B cell (primary cell): ENCODE data around the gene TSSK2. TPM values are rescaled to one million over a fixed set of nuclear protein-coding genes. Genes with fewer than 3 reads are reported as not detected.

Experiments
- ATAC-seq: fragments of 200-7000 bp; cut with Tn5 transposase; one replicate; pipeline ENCODE4 v1.10.0; 2021; ENCODE audit warnings: low read depth, mild to moderate bottlenecking, moderate number of reproducible peaks, moderate library complexity
- CTCF ChIA-PET: fragments of 350-600 bp; sonication (Branson Sonifier 250); formaldehyde crosslinking; loops from one replicate; lab custom pipeline; 2021; ENCODE audit warnings: antibody characterized with exemption, inconsistent platforms; lab: Charles Lee
- POLR2A ChIA-PET: fragments of 350-600 bp; sonication (Branson Sonifier 250); formaldehyde crosslinking; loops from one replicate; lab custom pipeline; 2021; ENCODE audit warnings: antibody characterized with exemption; lab: Charles Lee
- DNase-seq: peaks from one replicate; pipeline ENCODE4 v3.0.0; 2013
- H2AFZ ChIP-seq: 2 replicates; pipeline ENCODE4 v1.6.1; 2012; ENCODE audit warnings: mild to moderate bottlenecking, low read depth, low read length; ENCODE audit not compliant: insufficient read depth, poor library complexity, severe bottlenecking
- H3K27ac ChIP-seq, 2 donors: 1 replicate in 1 of 2; 2 replicates in 1 of 2; pipeline ENCODE4 v1.5.1; 2012 to 2013; ENCODE audit warnings: low read length in 2 of 2, mild to moderate bottlenecking in 2 of 2, moderate library complexity in 1 of 2
- H3K27me3 ChIP-seq, 4 experiments: fragments of 200-600 bp in 1 of 4; sonication (generic) in 1 of 4; replicated peaks in 1 of 4; 1 replicate in 2 of 4; 2 replicates in 2 of 4; pipeline versions ENCODE4 v1.6.1 to v1.7.0; 2013 to 2016; ENCODE audit warnings: low read length in 3 of 4, mild to moderate bottlenecking in 2 of 4, mixed read lengths in 1 of 4, moderate library complexity in 1 of 4; ENCODE audit not compliant: insufficient read depth in 4 of 4, control insufficient read depth in 3 of 4; ENCODE audit errors: control extremely low read depth in 1 of 4
- H3K36me3 ChIP-seq, 2 experiments: replicated peaks in 1 of 2; 1 replicate in 1 of 2; 2 replicates in 1 of 2; pipeline versions ENCODE4 v1.6.1 to v1.7.1; 2013; ENCODE audit warnings: low read length in 1 of 2; ENCODE audit not compliant: insufficient read depth in 2 of 2, control insufficient read depth in 1 of 2; ENCODE audit errors: control extremely low read depth in 1 of 2, extremely low read depth in 1 of 2
- H3K4me1 ChIP-seq, 2 donors: fragments of 200-600 bp in 1 of 2; sonication (generic) in 1 of 2; 1 replicate in 1 of 2; 2 replicates in 1 of 2; pipeline versions ENCODE4 v1.5.1 to v1.6.1; 2013 to 2017; ENCODE audit warnings: low read length in 2 of 2; ENCODE audit not compliant: control insufficient read depth in 2 of 2, insufficient read depth in 2 of 2
- H3K4me2 ChIP-seq: replicated peaks from 2 replicates; pipeline ENCODE3; 2012; ENCODE audit warnings: mild to moderate bottlenecking, low read depth, low read length; ENCODE audit not compliant: poor library complexity, severe bottlenecking
- H3K4me3 ChIP-seq, 5 experiments: fragments of 200-600 bp in 1 of 5; sonication (generic) in 1 of 5; 1 replicate in 3 of 5; 2 replicates in 2 of 5; pipeline versions ENCODE4 v1.5.1 to v1.7.0; 2011 to 2016; ENCODE audit warnings: low read length in 4 of 5, mild to moderate bottlenecking in 4 of 5, low read depth in 2 of 5, control low read depth in 1 of 5, moderate library complexity in 1 of 5; ENCODE audit not compliant: insufficient read depth in 1 of 5; ENCODE audit errors: control extremely low read depth in 1 of 5, extremely low read depth in 1 of 5
- H3K79me2 ChIP-seq: fragments of 200-600 bp; sonication (generic); one replicate; pipeline ENCODE4 v1.6.0; 2016; ENCODE audit warnings: low read length; ENCODE audit not compliant: control insufficient read depth, insufficient read depth
- H3K9ac ChIP-seq: fragments of 200-600 bp; sonication (generic); 2 replicates; pipeline ENCODE4 v1.6.1; 2017; ENCODE audit warnings: mild to moderate bottlenecking, low read length, moderate library complexity
- H3K9me3 ChIP-seq, 3 donors: one replicate each; pipeline versions ENCODE4 v1.6.1 to v1.7.1; 2013; ENCODE audit warnings: low read length in 2 of 3; ENCODE audit not compliant: control insufficient read depth in 2 of 3, insufficient read depth in 1 of 3; ENCODE audit errors: control extremely low read depth in 1 of 3
- H4K20me1 ChIP-seq: 2 replicates; pipeline ENCODE4 v1.6.0; 2012; ENCODE audit warnings: mild to moderate bottlenecking, low read length; ENCODE audit not compliant: insufficient read depth, control insufficient read depth, poor library complexity, severe bottlenecking
- H3K27ac Mint-ChIP-seq: one replicate; pipeline ENCODE4 v1.8.0; 2021; ENCODE audit warnings: mixed read lengths
- H3K27me3 Mint-ChIP-seq: one replicate; pipeline ENCODE4 v1.8.0; 2021; ENCODE audit warnings: mixed read lengths
- H3K4me1 Mint-ChIP-seq: one replicate; pipeline ENCODE4 v1.8.0; 2021; ENCODE audit warnings: mixed read lengths
- H3K4me3 Mint-ChIP-seq: one replicate; pipeline ENCODE4 v1.8.0; 2021; ENCODE audit warnings: mixed read lengths
- H3K9me3 Mint-ChIP-seq: one replicate; pipeline ENCODE4 v1.8.0; 2022; ENCODE audit warnings: mixed read lengths; ENCODE audit not compliant: insufficient read depth
- CTCF ChIP-seq: fragments of 200-600 bp; IDR thresholded peaks from one replicate; pipeline ENCODE4 v1.8.0; 2022; ENCODE audit warnings: antibody characterized with exemption, mild to moderate bottlenecking
- EZH2 ChIP-seq: IDR thresholded peaks from 2 replicates; pipeline ENCODE4 v1.6.1; 2012; ENCODE audit warnings: borderline replicate concordance, low read depth, mild to moderate bottlenecking, moderate library complexity, low read length; ENCODE audit not compliant: insufficient read depth, poor library complexity, severe bottlenecking
- WGBS: methylation state at CpG from one replicate; pipeline ENCODE4 v1.1.5; 2013; ENCODE audit warnings: missing lambda C conversion rate; ENCODE audit not compliant: insufficient coverage; 5-methylcytosine and 5-hydroxymethylcytosine counted together
- intact Hi-C: fragments of 100-400 bp; cut with micrococcal nuclease; formaldehyde crosslinking; loops from one replicate; pipeline ENCODE4 v1.10.0; 2022
- polyA plus RNA-seq: library from polyadenylated mRNA; depleted of rRNA; stranded (reverse); fragments of >200 nt; gene quantifications from 2 replicates; pipeline ENCODE4 v1.2.3, GENCODE V29; 2012
- total RNA-seq, 2 donors: library from RNA; stranded (reverse); fragments of 120-200 nt in 1 of 2; gene quantifications; 1 replicate in 1 of 2; 2 replicates in 1 of 2; pipeline versions ENCODE4 v1.2.3 to v1.2.4, GENCODE V29; 2013 to 2022

Gene TSSK2
- total and polyA plus RNA-seq, 2 donors (not counting 1 experiment from before 2014, with no cell fraction given) = 0.15 TPM; not detected in 1

GRCh38 chr22:19143967-19144400, 12.9 kb downstream of the TSSK2 start:
- Mint-ChIP-seq H3K4me1 (peaks cover 16% of the 10 kb centered on the region), H3K27me3 (peaks cover 9% of the 10 kb centered on the region), H3K27ac (peak overlapping the region; percentile 97), H3K9me3 (no peaks in the 10 kb centered on the region), H3K4me3 (peak overlapping the region; percentile 99)
- Histone ChIP-seq H3K4me3 (peak overlapping the region; percentile 78 to 96 (median 87)), H3K27ac (peak overlapping the region; percentile 85 to 94), H3K4me2 (peak overlapping the region; percentile 95), H3K27me3 (peaks cover 0 to 17% (median 8%) of the 10 kb centered on the region in 4 experiments), H3K9ac (peak overlapping the region; percentile 95), H3K9me3 (peaks cover 0 to 5% (median 0%) of the 10 kb centered on the region in 3 donors), H3K36me3 (peaks cover 0 to 34% of the 10 kb centered on the region in 2 experiments), H3K4me1 (peaks cover 9 to 17% of the 10 kb centered on the region in 2 donors), H4K20me1 (peaks cover 3% of the 10 kb centered on the region), H3K79me2 (peaks cover 26% of the 10 kb centered on the region), H2AFZ (peak overlapping the region; percentile 88)
- no peak for ATAC-seq
- DNase-seq = no peak
- ChIA-PET POLR2A (interaction anchor here (0.9 to 2.4 kb wide), 6 partner anchors 22 to 486 kb away, joined by 3 to 20 read pairs (median 5); partner anchors contain the start of genes CDC45, DGCR2 and SLC25A1), CTCF (interaction anchor here (0.6 to 7.2 kb wide), 23 partner anchors 10 to 486 kb away, joined by 3 to 73 read pairs (median 4); partner anchors contain the start of genes C22orf39, CDC45, DGCR2 and SLC25A1)
- intact Hi-C loops = loop anchor here (1.0 to 5.0 kb wide), 9 partner anchors 22 to 486 kb away; partner anchors contain the start of genes CDC45, CLTCL1, DGCR2 and MRPL40
- TF ChIP-seq CTCF (no peak), EZH2 (no peak)
- 5% methylated on average over 17 of the region's 17 CpGs for WGBS
